IMR-90 (cell line): Measurements from ENCODE around the gene PPFIA1. TPM values are rescaled to one million over a fixed set of nuclear protein-coding genes. Genes with fewer than 3 reads are reported as not detected.

Source experiments
- ATAC-seq: fragments of 200-7000 bp; cut with Tn5 transposase; 2 replicates; pipeline ENCODE4 v1.9.1; 2020; ENCODE audit warnings: low read depth, mild to moderate bottlenecking, moderate library complexity
- BruUV-seq: library from RNA; stranded (reverse); fragments of 400-500 nt; replicated peaks from 2 replicates; lab custom pipeline; 2021; lab: Mats Ljungman, UMichigan
- CTCF ChIA-PET: fragments of 300-600 bp; formaldehyde crosslinking; extraction: SDS; loops from one replicate; lab custom pipeline; 2021; ENCODE audit warnings: antibody characterized with exemption; lab: Yijun Ruan, JAX
- POLR2A ChIA-PET: fragments of 300-600 bp; sonication (Branson Sonifier 250); formaldehyde crosslinking; loops from one replicate; lab custom pipeline; 2022; ENCODE audit warnings: antibody characterized with exemption; ENCODE audit not compliant: unreplicated experiment; lab: Charles Lee
- DNase-seq: peaks from one replicate; pipeline ENCODE4 v3.0.0; 2013
- H2AFZ ChIP-seq: replicated peaks from 2 replicates; pipeline ENCODE3; 2013; ENCODE audit warnings: low read length, mild to moderate bottlenecking; ENCODE audit not compliant: poor library complexity
- H2AK5ac ChIP-seq: 2 replicates; pipeline ENCODE4 v1.6.1; 2013; ENCODE audit warnings: low read depth, low read length, inconsistent platforms
- H2AK9ac ChIP-seq: replicated peaks from 2 replicates; pipeline ENCODE3; 2013; ENCODE audit warnings: mild to moderate bottlenecking, low read depth, low read length, moderate library complexity; ENCODE audit not compliant: poor library complexity
- H2BK120ac ChIP-seq: 2 replicates; pipeline ENCODE4 v1.6.1; 2013; ENCODE audit warnings: low read depth, low read length, inconsistent platforms
- H2BK15ac ChIP-seq: 3 replicates; pipeline ENCODE4 v1.6.1; 2013; ENCODE audit warnings: low read depth, low read length, inconsistent platforms
- H2BK20ac ChIP-seq: 2 replicates; pipeline ENCODE4 v1.6.1; 2013; ENCODE audit warnings: low read depth, mild to moderate bottlenecking, inconsistent platforms, low read length, moderate library complexity
- H2BK5ac ChIP-seq: 2 replicates; pipeline ENCODE4 v1.6.1; 2013; ENCODE audit warnings: mild to moderate bottlenecking, low read depth, low read length, inconsistent platforms; ENCODE audit not compliant: poor library complexity, severe bottlenecking
- H3K14ac ChIP-seq: replicated peaks from 2 replicates; pipeline ENCODE4 v1.6.1; 2013; ENCODE audit warnings: low read depth, low read length, inconsistent platforms
- H3K18ac ChIP-seq: 2 replicates; pipeline ENCODE4 v1.6.1; 2013; ENCODE audit warnings: low read depth, low read length, control low read depth
- H3K23ac ChIP-seq: 2 replicates; pipeline ENCODE4 v1.6.1; 2013; ENCODE audit warnings: low read depth, low read length, inconsistent platforms
- H3K27ac ChIP-seq: 2 replicates; pipeline ENCODE4 v1.5.1; 2013; ENCODE audit warnings: mild to moderate bottlenecking, control low read depth, low read length; ENCODE audit not compliant: insufficient read depth
- H3K27me3 ChIP-seq: 2 replicates; pipeline ENCODE4 v1.6.1; 2013; ENCODE audit warnings: low read length; ENCODE audit not compliant: control insufficient read depth, insufficient read depth
- H3K36me3 ChIP-seq: 2 replicates; pipeline ENCODE4 v1.6.1; 2013; ENCODE audit warnings: low read length, mixed read lengths; ENCODE audit not compliant: control insufficient read depth, insufficient read depth
- H3K4ac ChIP-seq: 2 replicates; pipeline ENCODE4 v1.6.1; 2013; ENCODE audit warnings: low read depth, low read length, inconsistent platforms
- H3K4me1 ChIP-seq: 2 replicates; pipeline ENCODE4 v1.6.1; 2013; ENCODE audit warnings: low read length, mixed read lengths; ENCODE audit not compliant: control insufficient read depth, insufficient read depth
- H3K4me2 ChIP-seq: 2 replicates; pipeline ENCODE4 v1.6.1; 2013; ENCODE audit warnings: low read depth, mild to moderate bottlenecking, control low read depth, low read length, moderate library complexity
- H3K4me3 ChIP-seq: 2 replicates; pipeline ENCODE4 v1.5.1; 2013; ENCODE audit warnings: low read depth, mild to moderate bottlenecking, control low read depth, low read length, moderate library complexity; ENCODE audit not compliant: insufficient read depth
- H3K56ac ChIP-seq: 2 replicates; pipeline ENCODE4 v1.6.1; 2013; ENCODE audit warnings: low read length, inconsistent platforms; ENCODE audit not compliant: insufficient read depth; ENCODE audit errors: extremely low read depth
- H3K79me1 ChIP-seq, 2 experiments: 2 replicates each; pipeline ENCODE4 v1.6.1; 2013; ENCODE audit warnings: low read length in 2 of 2, inconsistent platforms in 1 of 2, low read depth in 1 of 2
- H3K9ac ChIP-seq: 2 replicates; pipeline ENCODE4 v1.6.1; 2013; ENCODE audit warnings: low read depth, low read length, control low read depth
- H3K9me1 ChIP-seq: 2 replicates; pipeline ENCODE4 v1.6.1; 2013; ENCODE audit warnings: low read length, inconsistent platforms; ENCODE audit not compliant: insufficient read depth
- H3K9me3 ChIP-seq: 2 replicates; pipeline ENCODE4 v1.6.1; 2013; ENCODE audit warnings: low read length; ENCODE audit not compliant: control insufficient read depth, insufficient read depth
- H4K20me1 ChIP-seq: 2 replicates; pipeline ENCODE4 v1.6.1; 2013; ENCODE audit warnings: low read length, inconsistent platforms; ENCODE audit not compliant: insufficient read depth
- H4K5ac ChIP-seq: 2 replicates; pipeline ENCODE4 v1.6.1; 2013; ENCODE audit warnings: mild to moderate bottlenecking, low read depth, low read length, control low read depth
- H4K8ac ChIP-seq, 2 experiments: 2 replicates each; pipeline ENCODE4 v1.6.1; 2013; ENCODE audit warnings: low read depth in 2 of 2, low read length in 2 of 2, control low read depth in 1 of 2, inconsistent platforms in 1 of 2
- H4K91ac ChIP-seq: 2 replicates; pipeline ENCODE4 v1.6.1; 2013; ENCODE audit warnings: low read depth, low read length, inconsistent platforms; ENCODE audit not compliant: insufficient read depth
- BHLHE40 ChIP-seq: fragments of 150-350 bp; IDR thresholded peaks from 2 replicates; pipeline ENCODE4 v1.6.1; 2016; ENCODE audit warnings: mild to moderate bottlenecking, low read depth, low read length
- CEBPB ChIP-seq: IDR thresholded peaks from 2 replicates; pipeline ENCODE4 v1.6.1; 2012; ENCODE audit warnings: low read depth, low read length, improper control_type of control experiment
- FOS ChIP-seq: fragments of 150-350 bp; IDR thresholded peaks from 2 replicates; pipeline ENCODE4 v1.6.1; 2016; ENCODE audit warnings: low read depth, low read length
- POLR2A ChIP-seq: IDR thresholded peaks from 2 replicates; pipeline ENCODE4 v1.6.1; 2012; ENCODE audit warnings: mild to moderate bottlenecking, low read depth, low read length
- RAD21 ChIP-seq: IDR thresholded peaks from 2 replicates; pipeline ENCODE4 v1.6.1; 2012; ENCODE audit warnings: low read length, improper control_type of control experiment
- whole genome bisulfite sequencing, 2 experiments: methylation state at CpG; one replicate each; pipeline versions ENCODE4 v1.1.5 to v1.1.7; 2013; ENCODE audit warnings: missing lambda C conversion rate in 2 of 2; ENCODE audit not compliant: insufficient read length in 1 of 2; ENCODE audit errors: extremely low coverage in 2 of 2; 5-methylcytosine and 5-hydroxymethylcytosine counted together
- dilution Hi-C: fragments of 300-500 bp; cut with HindIII; formaldehyde crosslinking; loops from one replicate; pipeline ENCODE4 v1.14.3; 2018; ENCODE audit warnings: low sequenced_read_pairs; ENCODE audit not compliant: unreplicated experiment
- in situ Hi-C: fragments of 300-500 bp; cut with MboI; formaldehyde crosslinking; loops from 3 replicates; pipeline ENCODE4 v1.14.3; 2019; ENCODE audit warnings: low sequenced_read_pairs, inconsistent platforms, mixed read lengths
- intact Hi-C: fragments of 100-400 bp; cut with micrococcal nuclease; formaldehyde crosslinking; loops from 2 replicates; pipeline ENCODE4 v1.10.0; 2022
- polyA plus RNA-seq, 3 experiments: library from polyadenylated mRNA; depleted of rRNA; stranded (reverse); fragments of >200 nt; gene quantifications; 2 replicates each; pipeline ENCODE4 v1.2.3, GENCODE V29; 2012; ENCODE audit warnings: low replicate concordance in 1 of 3
- total RNA-seq: library from RNA; depleted of rRNA; stranded (reverse); fragments of >200 nt; gene quantifications from 2 replicates; pipeline ENCODE4 v1.2.3, GENCODE V29; 2012
- TF ChIP-seq, protein P1 (sequence below): fragments of 150-350 bp; IDR thresholded peaks from 2 replicates; pipeline ENCODE4 v1.6.1; 2016; ENCODE audit warnings: low read depth, mild to moderate bottlenecking, low read length, moderate library complexity, borderline replicate concordance

The PPFIA1 gene
- total and polyA plus RNA-seq, 2 of the 4 experiments (the other 2 are of a cell fraction), result 25.6 to 37.2 TPM

DNA sequence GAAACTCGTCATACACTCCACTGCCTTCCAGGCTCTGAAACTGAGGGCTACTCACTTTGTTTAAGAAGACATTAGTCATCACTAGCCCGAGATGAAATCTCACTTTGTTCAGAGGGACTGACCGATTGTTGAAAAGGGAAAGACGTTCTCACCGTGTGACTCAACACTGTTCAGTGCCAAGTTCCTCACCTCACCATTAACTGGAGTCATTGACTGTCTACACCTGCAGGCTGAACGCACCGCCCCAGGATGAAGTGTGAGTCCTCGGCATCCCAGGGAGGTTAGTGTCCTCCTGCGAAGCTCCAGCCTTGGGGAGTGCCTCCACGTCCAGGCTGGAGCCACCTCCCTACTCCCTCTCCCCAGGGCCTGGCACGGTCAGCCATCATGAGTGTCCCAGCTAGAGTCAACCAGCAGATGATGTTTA lies 37.0 kb upstream of the PPFIA1 start:
- peaks cover 3% of the 10 kb centered on the region; the same call in 1 of the 2 replicates for H3K9me3 ChIP-seq
- no peak overlapping the region for H3K9ac ChIP-seq
- H3K79me1 ChIP-seq, result no peaks in the 10 kb centered on the region
- H3K4me3 ChIP-seq, result no peak overlapping the region
- no peak for TF ChIP-seq RAD21
- TF ChIP-seq, protein P1, sequence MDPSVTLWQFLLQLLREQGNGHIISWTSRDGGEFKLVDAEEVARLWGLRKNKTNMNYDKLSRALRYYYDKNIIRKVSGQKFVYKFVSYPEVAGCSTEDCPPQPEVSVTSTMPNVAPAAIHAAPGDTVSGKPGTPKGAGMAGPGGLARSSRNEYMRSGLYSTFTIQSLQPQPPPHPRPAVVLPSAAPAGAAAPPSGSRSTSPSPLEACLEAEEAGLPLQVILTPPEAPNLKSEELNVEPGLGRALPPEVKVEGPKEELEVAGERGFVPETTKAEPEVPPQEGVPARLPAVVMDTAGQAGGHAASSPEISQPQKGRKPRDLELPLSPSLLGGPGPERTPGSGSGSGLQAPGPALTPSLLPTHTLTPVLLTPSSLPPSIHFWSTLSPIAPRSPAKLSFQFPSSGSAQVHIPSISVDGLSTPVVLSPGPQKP, result no peak
- TF ChIP-seq CEBPB, result peak; percentile 33
- peak; percentile 46 for TF ChIP-seq FOS
- peak; percentile 58 for TF ChIP-seq BHLHE40
- no peak for TF ChIP-seq POLR2A
- peak; percentile 86 for ATAC-seq
- no peak overlapping the region for H4K91ac ChIP-seq
- H3K56ac ChIP-seq, result no peak overlapping the region
- no peaks in the 10 kb centered on the region for H3K36me3 ChIP-seq
- no peak overlapping the region for H2BK15ac ChIP-seq
- H3K14ac ChIP-seq, result no peak overlapping the region
- no peak overlapping the region for H3K4ac ChIP-seq
- H3K18ac ChIP-seq, result no peak overlapping the region
- no peak overlapping the region for H3K27ac ChIP-seq
- H3K23ac ChIP-seq, result no peak overlapping the region
- H3K27me3 ChIP-seq, result peaks cover 30% of the 10 kb centered on the region
- dilution Hi-C loops (no loop called here), in situ Hi-C loops (no loop called here), intact Hi-C loops (no loop called here)
- peaks cover 8% of the 10 kb centered on the region for H3K9me1 ChIP-seq
- no peak overlapping the region for H2BK20ac ChIP-seq
- peaks cover 7% of the 10 kb centered on the region; the same call in 1 of the 2 replicates for H4K20me1 ChIP-seq
- 0 out of 2 replicates have a peak, but pooled peaks cover 2% of the 10 kb centered on the region for H3K4me1 ChIP-seq
- WGBS, 2 experiments, result 70% methylated on average over 2 of the region's 11 CpGs; no CpG with 5 or more reads in 1 of the 2 experiments
- H2BK120ac ChIP-seq, result no peak overlapping the region
- ChIA-PET CTCF (no interaction called here), POLR2A (no interaction called here)
- no peak overlapping the region for H4K8ac ChIP-seq
- H2AFZ ChIP-seq, result peak overlapping the region; percentile 38
- no peak overlapping the region for H4K5ac ChIP-seq
- H2AK5ac ChIP-seq, result no peak overlapping the region
- H2AK9ac ChIP-seq, result no peak overlapping the region
- peak; percentile 91 for DNase-seq
- no TSS peak for BruUV-seq
- no peak overlapping the region for H2BK5ac ChIP-seq
- H3K4me2 ChIP-seq, result no peak overlapping the region
